ENCODE data around the gene RGMA. TPM values are rescaled to one million over a fixed set of nuclear protein-coding genes. Genes with fewer than 3 reads are reported as not detected.

Gene RGMA
- total and polyA plus RNA-seq, 2 of the 8 experiments (the other 6 are each of a cell fraction or from before 2014, with no cell fraction given), result 19.9 to 39.8 TPM

DNA sequence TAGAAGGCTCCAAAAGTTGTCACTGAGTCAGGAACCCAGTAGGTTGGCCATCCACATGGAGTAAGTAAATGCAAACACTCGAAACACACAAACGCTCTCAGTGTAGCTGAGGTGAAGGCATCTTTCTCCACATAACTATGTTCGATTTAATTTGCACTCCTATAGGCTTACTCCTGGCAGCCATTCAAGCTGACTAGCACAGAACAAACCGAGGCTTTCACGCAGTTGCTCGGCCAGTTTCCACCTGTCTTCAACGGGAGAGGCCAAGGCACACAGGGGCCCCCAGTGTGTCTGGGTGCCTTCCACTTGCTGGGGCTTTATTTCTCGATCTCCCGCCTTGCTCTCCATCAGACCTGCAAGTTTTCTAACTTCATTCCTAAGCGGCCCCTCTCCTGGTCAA lies 18.9 kb downstream of the RGMA start:
- H3K14ac ChIP-seq (ENCODE audit: insufficient read length), result no peak overlapping the region
- H3K23ac ChIP-seq (ENCODE audit: insufficient read length), result no peak overlapping the region
- H3K18ac ChIP-seq (ENCODE audit: extremely low read depth, low read length), result no peak overlapping the region
- H2BK5ac ChIP-seq (ENCODE audit: low read depth, low read length), result no peak overlapping the region
- H2BK120ac ChIP-seq (replicated peaks; ENCODE audit: low read depth, low read length), result no peak overlapping the region
- H3K4ac ChIP-seq (replicated peaks; ENCODE audit: insufficient read length, low read depth, low read length), result no peak overlapping the region
- peaks cover 31 to 33% of the 10 kb centered on the region in 2 experiments for H4K20me1 ChIP-seq (replicated peaks in 1 of 2; ENCODE audit: control insufficient read depth in 1 of 2, insufficient read depth in 2 of 2, low read length in 2 of 2)
- H3K27ac ChIP-seq (ENCODE audit: low read depth, low read length), result no peak overlapping the region
- peaks cover 0 to 34% (median 7%) of the 10 kb centered on the region in 4 experiments; a peak in 6 of 8 replicates for H3K36me3 ChIP-seq (ENCODE audit: control insufficient read depth in 2 of 4, insufficient read depth in 4 of 4, low read length in 3 of 4)
- no peak overlapping the region for H2AFZ ChIP-seq (ENCODE audit: low read length)
- H2BK12ac ChIP-seq (ENCODE audit: low read depth, low read length), result no peak overlapping the region
- no peak overlapping the region for H4K91ac ChIP-seq (replicated peaks; ENCODE audit: insufficient read length, low read length)
- no peak overlapping the region for H2BK20ac ChIP-seq (ENCODE audit: low read length)
- peaks cover 17% of the 10 kb centered on the region for H3K79me1 ChIP-seq (ENCODE audit: low read depth, low read length)
- H3K56ac ChIP-seq (replicated peaks; ENCODE audit: insufficient read length, low read depth, low read length), result no peak overlapping the region
- 0 out of 2 replicates have a peak overlapping the region, but pooled peaks have one; percentile 42 for H4K8ac ChIP-seq (ENCODE audit: extremely low read depth, insufficient read depth, low read length)
- H2AK5ac ChIP-seq (ENCODE audit: low read depth, low read length), result no peak overlapping the region
- peaks cover 8 to 40% (median 27%) of the 10 kb centered on the region in 4 experiments; a peak in 6 of 7 replicates for H3K4me1 ChIP-seq (replicated peaks in 1 of 4; ENCODE audit: control insufficient read depth in 3 of 4, insufficient read depth in 4 of 4, low read length in 3 of 4)
- peaks cover 23 to 85% of the 10 kb centered on the region in 2 experiments for H3K79me2 ChIP-seq (ENCODE audit: control insufficient read depth in 1 of 2, insufficient read depth in 2 of 2, low read length in 2 of 2)
- ChIA-PET POLR2A (ENCODE audit: partially characterized antibody) (interaction anchor here (1.4 to 7.8 kb wide), 2 partner anchors 9 to 33 kb away, joined by 3 to 62 read pairs; no protein-coding TSS in a partner anchor), CTCF (ENCODE audit: partially characterized antibody) (interaction anchor here (1.2 to 7.4 kb wide), 5 partner anchors 12 to 1050 kb away, joined by 3 to 56 read pairs (median 9); partner anchors contain the start of gene RGMA)
- no peak overlapping the region for H2BK15ac ChIP-seq (ENCODE audit: low read length)
- peak overlapping the region; percentile 78 to 79 for H3K4me2 ChIP-seq (ENCODE audit: insufficient read depth in 1 of 2, low read depth in 2 of 2, low read length in 2 of 2)
- H3K23me2 ChIP-seq (ENCODE audit: low read depth, low read length), result peaks cover 9% of the 10 kb centered on the region; the same call in 1 of the 2 replicates
- no peak overlapping the region for H4K5ac ChIP-seq (ENCODE audit: insufficient read length, low read depth, low read length)
- WGBS, 2 experiments (ENCODE audit: extremely low coverage in 1 of 2, insufficient coverage in 1 of 2, insufficient read length in 1 of 2, insufficient replicate concordance in 2 of 2, low coverage in 1 of 2, low lambda C conversion rate in 2 of 2, missing lambda C conversion rate in 1 of 2), result 59% methylated on average over 10 of the region's 10 CpGs; no CpG with 5 or more reads in 1 of the 2 experiments
- H3K4me3 ChIP-seq (ENCODE audit: extremely low read depth in 1 of 4, insufficient read depth in 2 of 4, low read depth in 3 of 4, low read length in 4 of 4), result peak overlapping the region; percentile 8 to 94 (median 49); a peak in 6 of 8 replicates
- H3K9ac ChIP-seq (replicated peaks in 1 of 4; ENCODE audit: extremely low read depth in 1 of 4, low read depth in 3 of 4, low read length in 3 of 4), result no peak overlapping the region; a peak in 1 of 7 replicates
- H3K9me3 ChIP-seq (ENCODE audit: insufficient read depth in 2 of 2, low read depth in 1 of 2, low read length in 1 of 2), result no peaks in the 10 kb centered on the region
- no peak for DNase-seq (ENCODE audit: low read depth in 1 of 2, low spot score in 2 of 2)
- FAIRE-seq, result no peak
- peaks cover 0 to 8% (median 7%) of the 10 kb centered on the region in 4 experiments; a peak in 5 of 7 replicates for H3K27me3 ChIP-seq (replicated peaks in 1 of 4; ENCODE audit: control insufficient read depth in 3 of 4, extremely low read depth in 1 of 4, insufficient read depth in 3 of 4, low read length in 3 of 4)
- TF ChIP-seq NRF1 (IDR thresholded peaks at IDR 0.05; ENCODE audit: low read depth, low read length) (no peak), SAP30 (IDR thresholded peaks at IDR 0.05; ENCODE audit: insufficient read depth, insufficient replicate concordance, low read length) (no peak), ZNF274 (IDR thresholded peaks at IDR 0.05; ENCODE audit: borderline replicate concordance, extremely low read depth, low read length) (no peak), EP300 (IDR thresholded peaks at IDR 0.05; ENCODE audit: borderline replicate concordance in 1 of 2, low read depth in 2 of 2, low read length in 2 of 2) (no peak), YY1 (IDR thresholded peaks at IDR 0.05; ENCODE audit: low read depth, low read length) (no peak), MAFK (IDR thresholded peaks at IDR 0.05; ENCODE audit: low read depth, low read length) (no peak), SIRT6 (IDR thresholded peaks at IDR 0.05; ENCODE audit: low read length) (no peak), CREB1 (IDR thresholded peaks at IDR 0.05) (no peak)
- TF ChIP-seq, protein P1, sequence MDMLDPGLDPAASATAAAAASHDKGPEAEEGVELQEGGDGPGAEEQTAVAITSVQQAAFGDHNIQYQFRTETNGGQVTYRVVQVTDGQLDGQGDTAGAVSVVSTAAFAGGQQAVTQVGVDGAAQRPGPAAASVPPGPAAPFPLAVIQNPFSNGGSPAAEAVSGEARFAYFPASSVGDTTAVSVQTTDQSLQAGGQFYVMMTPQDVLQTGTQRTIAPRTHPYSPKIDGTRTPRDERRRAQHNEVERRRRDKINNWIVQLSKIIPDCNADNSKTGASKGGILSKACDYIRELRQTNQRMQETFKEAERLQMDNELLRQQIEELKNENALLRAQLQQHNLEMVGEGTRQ (IDR thresholded peaks at IDR 0.05; ENCODE audit: low read length), result no peak
- TF ChIP-seq, protein P2, sequence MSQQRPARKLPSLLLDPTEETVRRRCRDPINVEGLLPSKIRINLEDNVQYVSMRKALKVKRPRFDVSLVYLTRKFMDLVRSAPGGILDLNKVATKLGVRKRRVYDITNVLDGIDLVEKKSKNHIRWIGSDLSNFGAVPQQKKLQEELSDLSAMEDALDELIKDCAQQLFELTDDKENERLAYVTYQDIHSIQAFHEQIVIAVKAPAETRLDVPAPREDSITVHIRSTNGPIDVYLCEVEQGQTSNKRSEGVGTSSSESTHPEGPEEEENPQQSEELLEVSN (IDR thresholded peaks at IDR 0.05), result no peak
- TF ChIP-seq, protein P3, sequence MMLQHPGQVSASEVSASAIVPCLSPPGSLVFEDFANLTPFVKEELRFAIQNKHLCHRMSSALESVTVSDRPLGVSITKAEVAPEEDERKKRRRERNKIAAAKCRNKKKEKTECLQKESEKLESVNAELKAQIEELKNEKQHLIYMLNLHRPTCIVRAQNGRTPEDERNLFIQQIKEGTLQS (IDR thresholded peaks at IDR 0.05; ENCODE audit: insufficient read depth, low read depth, low read length), result no peak

Data from H1 (cell line).